BLaER1 (cell line): ENCODE measurements around the gene TALDO1.

Source experiments
- H3K27ac ChIP-seq: shearing (Covaris generic); formaldehyde crosslinking; 2 replicates; pipeline ENCODE4 v1.8.1; 2022
- H3K27me3 ChIP-seq: shearing (Covaris generic); formaldehyde crosslinking; 2 replicates; pipeline ENCODE4 v1.8.1; 2022
- H3K36me3 ChIP-seq: shearing (Covaris generic); formaldehyde crosslinking; 2 replicates; pipeline ENCODE4 v1.8.1; 2022
- H3K4me1 ChIP-seq: shearing (Covaris generic); formaldehyde crosslinking; 2 replicates; pipeline ENCODE4 v1.8.1; 2022
- H3K4me2 ChIP-seq: shearing (Covaris generic); formaldehyde crosslinking; 2 replicates; pipeline ENCODE4 v1.8.1; 2022
- H3K4me3 ChIP-seq: shearing (Covaris generic); formaldehyde crosslinking; 2 replicates; pipeline ENCODE4 v1.8.1; 2022
- H3K9ac ChIP-seq: shearing (Covaris generic); formaldehyde crosslinking; 2 replicates; pipeline ENCODE4 v1.8.1; 2022
- H3K9me3 ChIP-seq: shearing (Covaris generic); formaldehyde crosslinking; 2 replicates; pipeline ENCODE4 v1.8.1; 2022
- H4K20me1 ChIP-seq: shearing (Covaris generic); formaldehyde crosslinking; 2 replicates; pipeline ENCODE4 v1.8.1; 2022
- Cebpa-rat ChIP-seq: shearing (Covaris generic); IDR thresholded peaks from 2 replicates; pipeline ENCODE4 v1.8.1; 2022

The TALDO1 gene

GRCh38 chr11:803467-803742 is 56.1 kb downstream of the TALDO1 start:
- peaks cover 45% of the 10 kb centered on the region for H3K36me3 ChIP-seq
- no peaks in the 10 kb centered on the region for H3K9me3 ChIP-seq
- peaks cover 51% of the 10 kb centered on the region for H3K4me1 ChIP-seq
- H3K27me3 ChIP-seq, result no peaks in the 10 kb centered on the region
- H3K9ac ChIP-seq, result peak overlapping the region; percentile 80
- peaks cover 32% of the 10 kb centered on the region; the same call in 1 of the 2 replicates for H4K20me1 ChIP-seq
- peak overlapping the region; percentile 99 for H3K4me2 ChIP-seq
- H3K4me3 ChIP-seq, result peak overlapping the region; percentile 76
- no peak for TF ChIP-seq Cebpa-rat
- peak overlapping the region; percentile 59; the same call in 1 of the 2 replicates for H3K27ac ChIP-seq

- H3K9ac ChIP-seq, result peak overlapping the region; percentile 80
- H3K27ac ChIP-seq, result peak overlapping the region; percentile 89
- H3K4me3 ChIP-seq, result peak overlapping the region; percentile 76
- H3K9me3 ChIP-seq, result no peaks in the 10 kb centered on the region
- H3K4me1 ChIP-seq, result peaks cover 53% of the 10 kb centered on the region
- H3K27me3 ChIP-seq, result no peaks in the 10 kb centered on the region
- peaks cover 32% of the 10 kb centered on the region; the same call in 1 of the 2 replicates for H4K20me1 ChIP-seq
- no peak for TF ChIP-seq Cebpa-rat
- H3K4me2 ChIP-seq, result peak overlapping the region; percentile 99
- peaks cover 43% of the 10 kb centered on the region for H3K36me3 ChIP-seq
Measured at GRCh38 chr11:803770-804598, 56.7 kb downstream of the TALDO1 start.

- no peak for TF ChIP-seq Cebpa-rat
- Histone ChIP-seq H3K4me1 (peaks cover 53% of the 10 kb centered on the region), H4K20me1 (peaks cover 26% of the 10 kb centered on the region; the same call in 1 of the 2 replicates), H3K9me3 (no peaks in the 10 kb centered on the region), H3K36me3 (peaks cover 37% of the 10 kb centered on the region), H3K27ac (peak overlapping the region; percentile 89), H3K4me3 (peak overlapping the region; percentile 76), H3K9ac (peak overlapping the region; percentile 80), H3K4me2 (peak overlapping the region; percentile 99), H3K27me3 (no peaks in the 10 kb centered on the region)
Measured at GRCh38 chr11:804599-804964, 57.3 kb downstream of the TALDO1 start.

GRCh38 chr11:808427-809286 is 61.4 kb downstream of the TALDO1 start:
- Histone ChIP-seq H3K27me3 (no peaks in the 10 kb centered on the region), H4K20me1 (peaks cover 51% of the 10 kb centered on the region), H3K9ac (peak overlapping the region; percentile 100), H3K4me2 (peak overlapping the region; percentile 85), H3K4me3 (peak overlapping the region; percentile 100), H3K4me1 (peaks cover 66% of the 10 kb centered on the region), H3K9me3 (no peaks in the 10 kb centered on the region), H3K27ac (peak overlapping the region; percentile 100), H3K36me3 (peaks cover 29% of the 10 kb centered on the region)
- TF ChIP-seq Cebpa-rat, result no peak

- Histone ChIP-seq H3K27me3 (no peaks in the 10 kb centered on the region), H4K20me1 (peaks cover 48% of the 10 kb centered on the region), H3K4me3 (peak within 1 kb of the TSS; percentile 100), H3K36me3 (peaks cover 37% of the 10 kb centered on the region), H3K4me1 (peaks cover 60% of the 10 kb centered on the region), H3K9me3 (no peaks in the 10 kb centered on the region), H3K27ac (peak within 1 kb of the TSS; percentile 100), H3K4me2 (peak within 1 kb of the TSS; percentile 96), H3K9ac (peak within 1 kb of the TSS; percentile 100)
- no peak for TF ChIP-seq Cebpa-rat
Measured at GRCh38 chr11:809287-810039, 62.2 kb downstream of the TALDO1 start, which contains the start of gene RPLP2. Gene RPLP2, plus strand, starts transcription at chr11:809967. Its CDS starts 268 bp downstream, at chr11:810235.

- Histone ChIP-seq H3K36me3 (peaks cover 44% of the 10 kb centered on the region), H3K9ac (peak overlapping the region; percentile 100), H3K4me3 (peak overlapping the region; percentile 100), H3K27me3 (no peaks in the 10 kb centered on the region), H3K4me1 (peaks cover 56% of the 10 kb centered on the region), H3K9me3 (no peaks in the 10 kb centered on the region), H3K4me2 (peak overlapping the region; percentile 96), H3K27ac (peak overlapping the region; percentile 100), H4K20me1 (peaks cover 44% of the 10 kb centered on the region)
- no peak for TF ChIP-seq Cebpa-rat
Measured at GRCh38 chr11:810040-810567, 62.8 kb downstream of the TALDO1 start.

- no peaks in the 10 kb centered on the region for H3K9me3 ChIP-seq
- peak overlapping the region; percentile 100 for H3K4me3 ChIP-seq
- H4K20me1 ChIP-seq, result peaks cover 51% of the 10 kb centered on the region
- H3K36me3 ChIP-seq, result peaks cover 57% of the 10 kb centered on the region
- peak overlapping the region; percentile 100 for H3K9ac ChIP-seq
- peak overlapping the region; percentile 100 for H3K27ac ChIP-seq
- peak overlapping the region; percentile 96 for H3K4me2 ChIP-seq
- no peak for TF ChIP-seq Cebpa-rat
- H3K27me3 ChIP-seq, result no peaks in the 10 kb centered on the region
- peaks cover 44% of the 10 kb centered on the region for H3K4me1 ChIP-seq
Measured at GRCh38 chr11:811446-812245, 64.4 kb downstream of the TALDO1 start.

GRCh38 chr11:812390-812789 is 65.1 kb downstream of the TALDO1 start:
- H3K4me1 ChIP-seq, result peaks cover 44% of the 10 kb centered on the region
- TF ChIP-seq Cebpa-rat, result no peak
- H3K27ac ChIP-seq, result no peak overlapping the region; the same call in 1 of the 2 replicates
- H3K4me2 ChIP-seq, result peak overlapping the region; percentile 96
- peaks cover 51% of the 10 kb centered on the region for H4K20me1 ChIP-seq
- H3K9ac ChIP-seq, result peak overlapping the region; percentile 100; the same call in 1 of the 2 replicates
- no peak overlapping the region for H3K4me3 ChIP-seq
- no peaks in the 10 kb centered on the region for H3K27me3 ChIP-seq
- peaks cover 57% of the 10 kb centered on the region for H3K36me3 ChIP-seq
- H3K9me3 ChIP-seq, result no peaks in the 10 kb centered on the region
